IMR-90 (cell line): ENCODE measurements around the gene GRB10. TPM values are rescaled to one million over a fixed set of nuclear protein-coding genes. Genes with fewer than 3 reads are reported as not detected.

Experiments used
- ATAC-seq: fragments of 200-7000 bp; cut with Tn5 transposase; 2 replicates; pipeline ENCODE4 v1.9.1; 2020; ENCODE audit warnings: low read depth, mild to moderate bottlenecking, moderate library complexity
- BruUV-seq: library from RNA; stranded (reverse); fragments of 400-500 nt; replicated peaks from 2 replicates; lab custom pipeline; 2021; lab: Mats Ljungman, UMichigan
- CTCF ChIA-PET: fragments of 300-600 bp; formaldehyde crosslinking; extraction: SDS; loops from one replicate; lab custom pipeline; 2021; ENCODE audit warnings: antibody characterized with exemption; lab: Yijun Ruan, JAX
- POLR2A ChIA-PET: fragments of 300-600 bp; sonication (Branson Sonifier 250); formaldehyde crosslinking; loops from one replicate; lab custom pipeline; 2022; ENCODE audit warnings: antibody characterized with exemption; ENCODE audit not compliant: unreplicated experiment; lab: Charles Lee
- DNase-seq: peaks from one replicate; pipeline ENCODE4 v3.0.0; 2013
- H2AFZ ChIP-seq: replicated peaks from 2 replicates; pipeline ENCODE3; 2013; ENCODE audit warnings: low read length, mild to moderate bottlenecking; ENCODE audit not compliant: poor library complexity
- H2AK5ac ChIP-seq: 2 replicates; pipeline ENCODE4 v1.6.1; 2013; ENCODE audit warnings: low read depth, low read length, inconsistent platforms
- H2AK9ac ChIP-seq: replicated peaks from 2 replicates; pipeline ENCODE3; 2013; ENCODE audit warnings: mild to moderate bottlenecking, low read depth, low read length, moderate library complexity; ENCODE audit not compliant: poor library complexity
- H2BK120ac ChIP-seq: 2 replicates; pipeline ENCODE4 v1.6.1; 2013; ENCODE audit warnings: low read depth, low read length, inconsistent platforms
- H2BK15ac ChIP-seq: 3 replicates; pipeline ENCODE4 v1.6.1; 2013; ENCODE audit warnings: low read depth, low read length, inconsistent platforms
- H2BK20ac ChIP-seq: 2 replicates; pipeline ENCODE4 v1.6.1; 2013; ENCODE audit warnings: low read depth, mild to moderate bottlenecking, inconsistent platforms, low read length, moderate library complexity
- H2BK5ac ChIP-seq: 2 replicates; pipeline ENCODE4 v1.6.1; 2013; ENCODE audit warnings: mild to moderate bottlenecking, low read depth, low read length, inconsistent platforms; ENCODE audit not compliant: poor library complexity, severe bottlenecking
- H3K14ac ChIP-seq: replicated peaks from 2 replicates; pipeline ENCODE4 v1.6.1; 2013; ENCODE audit warnings: low read depth, low read length, inconsistent platforms
- H3K18ac ChIP-seq: 2 replicates; pipeline ENCODE4 v1.6.1; 2013; ENCODE audit warnings: low read depth, low read length, control low read depth
- H3K23ac ChIP-seq: 2 replicates; pipeline ENCODE4 v1.6.1; 2013; ENCODE audit warnings: low read depth, low read length, inconsistent platforms
- H3K27ac ChIP-seq: 2 replicates; pipeline ENCODE4 v1.5.1; 2013; ENCODE audit warnings: mild to moderate bottlenecking, control low read depth, low read length; ENCODE audit not compliant: insufficient read depth
- H3K27me3 ChIP-seq: 2 replicates; pipeline ENCODE4 v1.6.1; 2013; ENCODE audit warnings: low read length; ENCODE audit not compliant: control insufficient read depth, insufficient read depth
- H3K36me3 ChIP-seq: 2 replicates; pipeline ENCODE4 v1.6.1; 2013; ENCODE audit warnings: low read length, mixed read lengths; ENCODE audit not compliant: control insufficient read depth, insufficient read depth
- H3K4ac ChIP-seq: 2 replicates; pipeline ENCODE4 v1.6.1; 2013; ENCODE audit warnings: low read depth, low read length, inconsistent platforms
- H3K4me1 ChIP-seq: 2 replicates; pipeline ENCODE4 v1.6.1; 2013; ENCODE audit warnings: low read length, mixed read lengths; ENCODE audit not compliant: control insufficient read depth, insufficient read depth
- H3K4me2 ChIP-seq: 2 replicates; pipeline ENCODE4 v1.6.1; 2013; ENCODE audit warnings: low read depth, mild to moderate bottlenecking, control low read depth, low read length, moderate library complexity
- H3K4me3 ChIP-seq: 2 replicates; pipeline ENCODE4 v1.5.1; 2013; ENCODE audit warnings: low read depth, mild to moderate bottlenecking, control low read depth, low read length, moderate library complexity; ENCODE audit not compliant: insufficient read depth
- H3K56ac ChIP-seq: 2 replicates; pipeline ENCODE4 v1.6.1; 2013; ENCODE audit warnings: low read length, inconsistent platforms; ENCODE audit not compliant: insufficient read depth; ENCODE audit errors: extremely low read depth
- H3K79me1 ChIP-seq, 2 experiments: 2 replicates each; pipeline ENCODE4 v1.6.1; 2013; ENCODE audit warnings: low read length in 2 of 2, inconsistent platforms in 1 of 2, low read depth in 1 of 2
- H3K9ac ChIP-seq: 2 replicates; pipeline ENCODE4 v1.6.1; 2013; ENCODE audit warnings: low read depth, low read length, control low read depth
- H3K9me1 ChIP-seq: 2 replicates; pipeline ENCODE4 v1.6.1; 2013; ENCODE audit warnings: low read length, inconsistent platforms; ENCODE audit not compliant: insufficient read depth
- H3K9me3 ChIP-seq: 2 replicates; pipeline ENCODE4 v1.6.1; 2013; ENCODE audit warnings: low read length; ENCODE audit not compliant: control insufficient read depth, insufficient read depth
- H4K20me1 ChIP-seq: 2 replicates; pipeline ENCODE4 v1.6.1; 2013; ENCODE audit warnings: low read length, inconsistent platforms; ENCODE audit not compliant: insufficient read depth
- H4K5ac ChIP-seq: 2 replicates; pipeline ENCODE4 v1.6.1; 2013; ENCODE audit warnings: mild to moderate bottlenecking, low read depth, low read length, control low read depth
- H4K8ac ChIP-seq, 2 experiments: 2 replicates each; pipeline ENCODE4 v1.6.1; 2013; ENCODE audit warnings: low read depth in 2 of 2, low read length in 2 of 2, control low read depth in 1 of 2, inconsistent platforms in 1 of 2
- H4K91ac ChIP-seq: 2 replicates; pipeline ENCODE4 v1.6.1; 2013; ENCODE audit warnings: low read depth, low read length, inconsistent platforms; ENCODE audit not compliant: insufficient read depth
- BHLHE40 ChIP-seq: fragments of 150-350 bp; IDR thresholded peaks from 2 replicates; pipeline ENCODE4 v1.6.1; 2016; ENCODE audit warnings: mild to moderate bottlenecking, low read depth, low read length
- CEBPB ChIP-seq: IDR thresholded peaks from 2 replicates; pipeline ENCODE4 v1.6.1; 2012; ENCODE audit warnings: low read depth, low read length, improper control_type of control experiment
- CHD1 ChIP-seq: IDR thresholded peaks from 2 replicates; pipeline ENCODE4 v1.6.1; 2012; ENCODE audit warnings: low read depth, low read length, improper control_type of control experiment
- CTCF ChIP-seq: conservative IDR thresholded peaks from 2 replicates; pipeline ENCODE4 v1.5.1; 2012; ENCODE audit warnings: mild to moderate bottlenecking, low read depth, low read length, improper control_type of control experiment
- ELK1 ChIP-seq: fragments of 150-350 bp; IDR thresholded peaks from 2 replicates; pipeline ENCODE4 v1.6.1; 2016; ENCODE audit warnings: low read depth, mild to moderate bottlenecking, low read length, moderate library complexity, borderline replicate concordance
- FOS ChIP-seq: fragments of 150-350 bp; IDR thresholded peaks from 2 replicates; pipeline ENCODE4 v1.6.1; 2016; ENCODE audit warnings: low read depth, low read length
- MAFK ChIP-seq: IDR thresholded peaks from 2 replicates; pipeline ENCODE4 v1.6.1; 2012; ENCODE audit warnings: low read depth, low read length, improper control_type of control experiment
- MAZ ChIP-seq: IDR thresholded peaks from 2 replicates; pipeline ENCODE4 v1.6.1; 2012; ENCODE audit warnings: low read depth, mild to moderate bottlenecking, low read length, improper control_type of control experiment, moderate library complexity, borderline replicate concordance
- MXI1 ChIP-seq: IDR thresholded peaks from 2 replicates; pipeline ENCODE4 v1.6.1; 2012; ENCODE audit warnings: low read depth, mild to moderate bottlenecking, low read length, moderate library complexity, borderline replicate concordance
- NFE2L2 ChIP-seq: fragments of 150-350 bp; IDR thresholded peaks from 2 replicates; pipeline ENCODE4 v1.6.1; 2016; ENCODE audit warnings: low read depth, mild to moderate bottlenecking, low read length
- POLR2A ChIP-seq: IDR thresholded peaks from 2 replicates; pipeline ENCODE4 v1.6.1; 2012; ENCODE audit warnings: mild to moderate bottlenecking, low read depth, low read length
- RAD21 ChIP-seq: IDR thresholded peaks from 2 replicates; pipeline ENCODE4 v1.6.1; 2012; ENCODE audit warnings: low read length, improper control_type of control experiment
- SMC3 ChIP-seq: fragments of 150-350 bp; IDR thresholded peaks from 2 replicates; pipeline ENCODE4 v1.6.1; 2016; ENCODE audit warnings: low read depth, mild to moderate bottlenecking, antibody characterized with exemption, low read length, moderate library complexity
- USF2 ChIP-seq: fragments of 150-350 bp; IDR thresholded peaks from 2 replicates; pipeline ENCODE4 v1.6.1; 2017; ENCODE audit warnings: mild to moderate bottlenecking, antibody characterized with exemption, low read length, low read depth
- WGBS, 2 experiments: methylation state at CpG; one replicate each; pipeline versions ENCODE4 v1.1.5 to v1.1.7; 2013; ENCODE audit warnings: missing lambda C conversion rate in 2 of 2; ENCODE audit not compliant: insufficient read length in 1 of 2; ENCODE audit errors: extremely low coverage in 2 of 2; 5-methylcytosine and 5-hydroxymethylcytosine counted together
- dilution Hi-C: fragments of 300-500 bp; cut with HindIII; formaldehyde crosslinking; loops from one replicate; pipeline ENCODE4 v1.14.3; 2018; ENCODE audit warnings: low sequenced_read_pairs; ENCODE audit not compliant: unreplicated experiment
- in situ Hi-C: fragments of 300-500 bp; cut with MboI; formaldehyde crosslinking; loops from 3 replicates; pipeline ENCODE4 v1.14.3; 2019; ENCODE audit warnings: low sequenced_read_pairs, inconsistent platforms, mixed read lengths
- intact Hi-C: fragments of 100-400 bp; cut with micrococcal nuclease; formaldehyde crosslinking; loops from 2 replicates; pipeline ENCODE4 v1.10.0; 2022
- polyA plus RNA-seq, 3 experiments: library from polyadenylated mRNA; depleted of rRNA; stranded (reverse); fragments of >200 nt; gene quantifications; 2 replicates each; pipeline ENCODE4 v1.2.3, GENCODE V29; 2012; ENCODE audit warnings: low replicate concordance in 1 of 3
- total RNA-seq: library from RNA; depleted of rRNA; stranded (reverse); fragments of >200 nt; gene quantifications from 2 replicates; pipeline ENCODE4 v1.2.3, GENCODE V29; 2012

The GRB10 gene
- total and polyA plus RNA-seq, 2 of the 4 experiments (the other 2 are of a cell fraction): 6.3 to 15.1 TPM

GRCh38 chr7:50592940-50593339 lies 189.8 kb downstream of the GRB10 start:
- H3K9me3 ChIP-seq: no peaks in the 10 kb centered on the region
- H3K27me3 ChIP-seq: no peaks in the 10 kb centered on the region
- intact Hi-C loops: no loop called here
- in situ Hi-C loops: no loop called here
- H3K4ac ChIP-seq: no peak overlapping the region
- H3K18ac ChIP-seq: no peak overlapping the region
- peak overlapping the region; percentile 4 for H2AK9ac ChIP-seq
- H3K4me3 ChIP-seq: no peak overlapping the region
- no peak overlapping the region for H3K14ac ChIP-seq
- no peaks in the 10 kb centered on the region; the same call in 1 of the 2 replicates for H4K20me1 ChIP-seq
- no peak overlapping the region for H4K91ac ChIP-seq
- H2BK5ac ChIP-seq: no peak overlapping the region
- no peak overlapping the region for H2AFZ ChIP-seq
- H2BK120ac ChIP-seq: no peak overlapping the region
- H3K36me3 ChIP-seq: peaks cover 20% of the 10 kb centered on the region
- H4K5ac ChIP-seq: no peak overlapping the region
- 95% methylated on average over 9 of the region's 13 CpGs; no CpG with 5 or more reads in 1 of the 2 experiments for WGBS, 2 experiments
- H3K4me1 ChIP-seq: no peaks in the 10 kb centered on the region
- no peak overlapping the region for H3K27ac ChIP-seq
- TF ChIP-seq ELK1 (no peak), MAZ (no peak), BHLHE40 (no peak), NFE2L2 (no peak), CTCF (no peak), MAFK (no peak), MXI1 (no peak), RAD21 (no peak), POLR2A (no peak), CEBPB (no peak), USF2 (no peak), CHD1 (no peak), SMC3 (no peak), FOS (no peak)
- H2BK15ac ChIP-seq: no peak overlapping the region
- H2AK5ac ChIP-seq: no peak overlapping the region
- H3K23ac ChIP-seq: no peak overlapping the region
- H3K9me1 ChIP-seq: peaks cover 2% of the 10 kb centered on the region; the same call in 1 of the 2 replicates
- POLR2A ChIA-PET: no interaction called here
- H3K79me1 ChIP-seq: no peaks in the 10 kb centered on the region
- no peak overlapping the region for H3K9ac ChIP-seq
- no TSS peak for BruUV-seq
- dilution Hi-C loops: no loop called here
- no peak overlapping the region for H3K4me2 ChIP-seq
- CTCF ChIA-PET: no interaction called here
- no peak overlapping the region for H2BK20ac ChIP-seq
- no peak overlapping the region for H3K56ac ChIP-seq
- DNase-seq (no peak), ATAC-seq (no peak)
- no peak overlapping the region for H4K8ac ChIP-seq
